GM12892 (cell line): ENCODE results near the gene JAM2.

Experiments used
- POLR2A ChIP-seq: IDR thresholded peaks from 2 replicates; pipeline ENCODE4 v1.6.1; 2011; ENCODE audit warnings: low read depth, low read length, control low read depth
- TAF1 ChIP-seq: IDR thresholded peaks from 2 replicates; pipeline ENCODE4 v1.6.1; 2011; ENCODE audit warnings: low read depth, mild to moderate bottlenecking, control low read depth, low read length, borderline replicate concordance

DNA sequence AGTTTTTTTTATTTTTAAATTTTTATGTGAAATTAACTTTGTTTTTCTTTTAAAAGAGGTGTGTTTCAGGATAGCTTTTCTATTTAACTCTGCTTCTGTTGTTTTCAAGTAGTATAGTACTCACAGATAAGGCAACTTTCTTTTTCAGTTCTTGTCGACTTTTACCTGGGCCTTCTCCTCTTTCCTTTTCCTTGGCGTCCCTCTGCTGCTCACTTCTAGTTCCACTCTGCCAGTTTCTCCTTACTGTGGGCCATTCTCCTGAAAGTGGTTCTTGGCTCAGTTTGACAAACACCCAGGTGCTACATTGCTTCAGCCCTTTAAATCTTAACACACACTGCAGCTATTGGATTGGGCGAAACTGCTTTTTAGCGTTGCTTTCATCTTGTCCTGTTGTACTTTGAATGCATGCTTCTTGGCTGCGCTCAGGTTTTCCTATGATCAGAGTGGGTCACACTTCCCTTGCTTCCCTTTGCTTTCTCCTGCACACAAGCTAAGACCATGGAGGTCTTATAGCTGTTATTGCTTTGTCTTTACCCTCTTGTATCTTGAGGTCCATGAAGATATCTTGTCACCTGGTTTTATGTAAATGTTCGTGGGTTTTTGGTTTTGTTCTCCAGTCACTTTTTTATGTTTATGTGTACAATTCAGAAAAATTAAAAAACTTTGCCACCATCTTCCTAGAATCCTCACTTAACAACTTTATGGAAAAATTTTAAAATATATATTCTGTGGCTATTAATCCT lies 117.3 kb downstream of the JAM2 start:
- TF ChIP-seq POLR2A (no peak), TAF1 (no peak)
